Renal cortical epithelial cell (primary cell): Measurements from ENCODE around the gene PRKACG. TPM values are rescaled to one million over a fixed set of nuclear protein-coding genes. Genes with fewer than 3 reads are reported as not detected.
"Not testable (repeated sequence)": the region's sequence is repeated elsewhere in the genome, so short reads cannot be mapped to it uniquely, and the experiment has no call there.

Source experiments
- DNase-seq: peaks from one replicate; pipeline ENCODE4 v3.0.0-alpha.2; 2011; ENCODE audit warnings: low read depth
- total RNA-seq: library from RNA; depleted of rRNA; stranded (reverse); fragments of >200 nt; gene quantifications from 2 replicates; pipeline ENCODE4 v1.2.3, GENCODE V29; 2014

The PRKACG gene
- total RNA-seq: not detected in 2 replicates

GRCh38 chr9:69014013-69014412 is at the start of gene PRKACG:
Gene PRKACG (minus strand): TSS chr9:69014113. CDS start chr9:69014092, 21 bp downstream.
- no peak for DNase-seq

- no peak for DNase-seq
Observed at GRCh38 chr9:69062195-69062594, 48.3 kb upstream of the PRKACG start.

GRCh38 chr9:69060766-69061165 is 46.9 kb upstream of the PRKACG start:
- no peak for DNase-seq

GRCh38 chr9:69058101-69058500 is 44.2 kb upstream of the PRKACG start:
- DNase-seq: no peak

GRCh38 chr9:69056191-69056815 is 42.4 kb upstream of the PRKACG start:
- DNase-seq: no peak

GRCh38 chr9:69054989-69055388 is 41.1 kb upstream of the PRKACG start:
- no peak for DNase-seq

- not testable (repeated sequence) for DNase-seq
Observed at GRCh38 chr9:69050936-69051335, 37.0 kb upstream of the PRKACG start.

- no peak for DNase-seq
Observed at GRCh38 chr9:69049094-69049493, 35.2 kb upstream of the PRKACG start.

GRCh38 chr9:69047371-69047770 is 33.5 kb upstream of the PRKACG start:
- no peak for DNase-seq

GRCh38 chr9:69046723-69047122 is 32.8 kb upstream of the PRKACG start:
- no peak for DNase-seq

GRCh38 chr9:69045821-69046220 is 31.9 kb upstream of the PRKACG start:
- no peak for DNase-seq

- DNase-seq: peak; percentile 65
Observed at GRCh38 chr9:69044240-69045219, 30.6 kb upstream of the PRKACG start.

- no peak for DNase-seq
Observed at GRCh38 chr9:69040646-69041045, 26.7 kb upstream of the PRKACG start.

- no peak for DNase-seq
Observed at GRCh38 chr9:69036799-69037198, 22.9 kb upstream of the PRKACG start.

GRCh38 chr9:69036309-69036708 is 22.4 kb upstream of the PRKACG start:
- DNase-seq: no peak

- DNase-seq: peak; percentile 33
Observed at GRCh38 chr9:69035438-69036308, 21.8 kb upstream of the PRKACG start, which contains the start of gene FXN. Gene FXN (plus strand): TSS chr9:69035752. CDS start chr9:69035783, 31 bp downstream.

GRCh38 chr9:69034071-69034470 is 20.2 kb upstream of the PRKACG start:
- DNase-seq: no peak

- peak; percentile 28 for DNase-seq
Observed at GRCh38 chr9:69030851-69031645, 17.1 kb upstream of the PRKACG start.

GRCh38 chr9:69029535-69029934 is 15.6 kb upstream of the PRKACG start:
- DNase-seq: no peak

- no peak for DNase-seq
Observed at GRCh38 chr9:69028754-69029153, 14.8 kb upstream of the PRKACG start.
